ENCODE data around the gene FGFR1OP2. TPM values are rescaled to one million over a fixed set of nuclear protein-coding genes. Genes with fewer than 3 reads are reported as not detected.
A peak's percentile ranks its signal among the peaks of the same experiment; 100 is the strongest.

FGFR1OP2 gene
- polyA plus RNA-seq, 3 donors from 2014 or later = 70.7 to 95.1 (median 85.2) TPM

- peak; percentile 95 to 97 (median 96) for DNase-seq
- no peaks in the 10 kb centered on the region for H3K9me3 Mint-ChIP-seq
- H3K27ac Mint-ChIP-seq = peak within 1 kb of the TSS; percentile 97 to 99 (median 98)
- H3K4me3 Mint-ChIP-seq = peak within 1 kb of the TSS; percentile 91 to 97 (median 94)
- peaks cover 0 to 8% (median 0%) of the 10 kb centered on the region in 3 donors for H3K36me3 Mint-ChIP-seq
- H3K27me3 Mint-ChIP-seq (ENCODE audit: low read depth in 3 of 3) = peaks cover 2 to 5% (median 3%) of the 10 kb centered on the region in 3 donors
- H3K4me1 Mint-ChIP-seq = peaks cover 43 to 64% of the 10 kb centered on the region in 2 donors
These were observed 76.0 kb downstream of the FGFR1OP2 start, which contains the start of gene TM7SF3 for GRCh38 chr12:27014085-27014858. Gene TM7SF3, minus strand, starts transcription at chr12:27014384. Its CDS starts 216 bp downstream, at chr12:27014168.

GRCh38 chr12:27014859-27015729 lies 76.8 kb downstream of the FGFR1OP2 start:
- Mint-ChIP-seq H3K27me3 (ENCODE audit: low read depth in 3 of 3) (peaks cover 2 to 5% (median 3%) of the 10 kb centered on the region in 3 donors), H3K36me3 (peaks cover 0 to 8% (median 0%) of the 10 kb centered on the region in 3 donors), H3K4me1 (peaks cover 41 to 55% of the 10 kb centered on the region in 2 donors), H3K9me3 (no peaks in the 10 kb centered on the region), H3K4me3 (peak overlapping the region; percentile 91 to 97 (median 94)), H3K27ac (peak overlapping the region; percentile 97 to 99 (median 98))
- DNase-seq = peak in 1 of 3 donors; percentile 10

GRCh38 chr12:27015730-27016076 lies 77.4 kb downstream of the FGFR1OP2 start:
- no peaks in the 10 kb centered on the region for H3K9me3 Mint-ChIP-seq
- peaks cover 40 to 49% of the 10 kb centered on the region in 2 donors for H3K4me1 Mint-ChIP-seq
- peaks cover 2 to 5% (median 3%) of the 10 kb centered on the region in 3 donors for H3K27me3 Mint-ChIP-seq (ENCODE audit: low read depth in 3 of 3)
- H3K4me3 Mint-ChIP-seq = peak overlapping the region in 3 of 5 donors; percentile 37 to 97 (median 96)
- peak overlapping the region; percentile 97 to 99 (median 98) for H3K27ac Mint-ChIP-seq
- peak; percentile 44 to 52 (median 47) for DNase-seq
- peaks cover 0 to 3% (median 0%) of the 10 kb centered on the region in 3 donors for H3K36me3 Mint-ChIP-seq

Other genes with a start within 250 kb of the FGFR1OP2 start
- gene ITPR2, start 105.3 kb upstream of the FGFR1OP2 start, polyA plus RNA-seq = 10 to 100 TPM in 1 of 3 donors, 1 to 10 TPM in 2; 7.2 to 23.4 (median 7.4) TPM
- 10 to 100 TPM; 11.4 to 27.2 (median 21.9) TPM for gene INTS13, start 489 bp upstream of the FGFR1OP2 start, polyA plus RNA-seq
- gene TM7SF3, start 75.9 kb downstream of the FGFR1OP2 start, polyA plus RNA-seq = 100 to 1,000 TPM in 1 of 3 donors, 10 to 100 TPM in 2; 76.1 to 109 (median 78.1) TPM
- 10 to 100 TPM; 12.5 to 20.2 (median 18.8) TPM for gene MED21, start 84.1 kb downstream of the FGFR1OP2 start, polyA plus RNA-seq
- gene C12orf71, start 144.1 kb downstream of the FGFR1OP2 start, polyA plus RNA-seq = not detected